Activated CD4-positive, alpha-beta T cell treated with anti-CD3 and anti-CD28 coated beads, Interleukin-2, amount 10 ng/mL, durations not matched to agents 24 days and 14 days (primary cell): Measurements from ENCODE around the gene TBCE. TPM values are rescaled to one million over a fixed set of nuclear protein-coding genes. Genes with fewer than 3 reads are reported as not detected.

Source experiments
- DNase-seq: peaks from one replicate; pipeline ENCODE4 v3.0.0; 2022
- H3K27ac Mint-ChIP-seq: one replicate; pipeline ENCODE4 v1.8.0; 2022; ENCODE audit warnings: mild to moderate bottlenecking, mixed read lengths
- H3K27me3 Mint-ChIP-seq: one replicate; pipeline ENCODE4 v1.8.0; 2022; ENCODE audit warnings: mixed read lengths
- H3K36me3 Mint-ChIP-seq: one replicate; pipeline ENCODE4 v1.8.0; 2022; ENCODE audit warnings: low read depth, mild to moderate bottlenecking, mixed read lengths
- H3K4me1 Mint-ChIP-seq: one replicate; pipeline ENCODE4 v1.8.0; 2021; ENCODE audit warnings: mixed read lengths
- H3K4me3 Mint-ChIP-seq: one replicate; pipeline ENCODE4 v1.8.0; 2022; ENCODE audit warnings: mild to moderate bottlenecking, moderate library complexity, mixed read lengths
- H3K9me3 Mint-ChIP-seq: one replicate; pipeline ENCODE4 v1.8.0; 2021; ENCODE audit warnings: mixed read lengths
- intact Hi-C: fragments of 100-400 bp; cut with micrococcal nuclease; formaldehyde crosslinking; loops from one replicate; pipeline ENCODE4 v1.15.1; 2023
- total RNA-seq: library from RNA; stranded (reverse); gene quantifications from 2 replicates; pipeline ENCODE4 v1.2.3, GENCODE V29; 2022

The TBCE gene
- total RNA-seq, 1 donor from 2014 or later = 24.0 TPM

- DNase-seq = no peak
- Mint-ChIP-seq H3K27me3 (no peaks in the 10 kb centered on the region), H3K4me3 (no peak overlapping the region), H3K36me3 (peaks cover under 1% of the 10 kb centered on the region), H3K9me3 (no peaks in the 10 kb centered on the region), H3K4me1 (peaks cover 6% of the 10 kb centered on the region), H3K27ac (no peak overlapping the region)
- intact Hi-C loops = no loop called here
Observed at GRCh38 chr1:235409042-235409820, 42.0 kb downstream of the TBCE start.

GRCh38 chr1:235410467-235410866 lies 43.2 kb downstream of the TBCE start:
- no peaks in the 10 kb centered on the region for H3K27me3 Mint-ChIP-seq
- no peaks in the 10 kb centered on the region for H3K9me3 Mint-ChIP-seq
- intact Hi-C loops = no loop called here
- H3K27ac Mint-ChIP-seq = no peak overlapping the region
- H3K4me3 Mint-ChIP-seq = no peak overlapping the region
- H3K4me1 Mint-ChIP-seq = peaks cover 6% of the 10 kb centered on the region
- peaks cover 2% of the 10 kb centered on the region for H3K36me3 Mint-ChIP-seq
- DNase-seq = no peak

GRCh38 chr1:235411489-235412486 lies 44.6 kb downstream of the TBCE start:
- Mint-ChIP-seq H3K4me3 (no peak overlapping the region), H3K9me3 (no peaks in the 10 kb centered on the region), H3K4me1 (peaks cover 6% of the 10 kb centered on the region), H3K36me3 (peaks cover 2% of the 10 kb centered on the region), H3K27me3 (no peaks in the 10 kb centered on the region), H3K27ac (peak overlapping the region; percentile 60)
- intact Hi-C loops = no loop called here
- no peak for DNase-seq

- no peak overlapping the region for H3K27ac Mint-ChIP-seq
- no peaks in the 10 kb centered on the region for H3K27me3 Mint-ChIP-seq
- H3K36me3 Mint-ChIP-seq = peaks cover 4% of the 10 kb centered on the region
- H3K9me3 Mint-ChIP-seq = no peaks in the 10 kb centered on the region
- H3K4me3 Mint-ChIP-seq = no peak overlapping the region
- H3K4me1 Mint-ChIP-seq = peaks cover 6% of the 10 kb centered on the region
- peak; percentile 87 for DNase-seq
- intact Hi-C loops = loop anchor here (1.0 to 5.0 kb wide), 2 partner anchors 254 to 918 kb away; partner anchors contain the start of gene RBM34
Observed at GRCh38 chr1:235415008-235415904, 48.0 kb downstream of the TBCE start.

- Mint-ChIP-seq H3K4me1 (peaks cover 6% of the 10 kb centered on the region), H3K27me3 (no peaks in the 10 kb centered on the region), H3K27ac (no peak overlapping the region), H3K4me3 (no peak overlapping the region), H3K36me3 (peaks cover 4% of the 10 kb centered on the region), H3K9me3 (no peaks in the 10 kb centered on the region)
- DNase-seq = no peak
- intact Hi-C loops = loop anchor here (1.0 to 5.0 kb wide), 5 partner anchors 88 to 919 kb away; partner anchors contain the start of genes ARID4B and GGPS1
Observed at GRCh38 chr1:235416662-235417049, 49.4 kb downstream of the TBCE start.

GRCh38 chr1:235417086-235417697 lies 50.0 kb downstream of the TBCE start:
- H3K36me3 Mint-ChIP-seq = peaks cover 4% of the 10 kb centered on the region
- no peak overlapping the region for H3K27ac Mint-ChIP-seq
- DNase-seq = peak; percentile 89
- no peak overlapping the region for H3K4me3 Mint-ChIP-seq
- no peaks in the 10 kb centered on the region for H3K27me3 Mint-ChIP-seq
- H3K9me3 Mint-ChIP-seq = no peaks in the 10 kb centered on the region
- intact Hi-C loops = loop anchor here (1.0 to 5.0 kb wide), 5 partner anchors 89 to 920 kb away; partner anchors contain the start of genes ARID4B and GGPS1
- H3K4me1 Mint-ChIP-seq = peaks cover 2% of the 10 kb centered on the region

GRCh38 chr1:235421751-235422150 lies 54.5 kb downstream of the TBCE start:
- Mint-ChIP-seq H3K4me3 (no peak overlapping the region), H3K27ac (no peak overlapping the region), H3K9me3 (no peaks in the 10 kb centered on the region), H3K4me1 (peaks cover 13% of the 10 kb centered on the region), H3K27me3 (no peaks in the 10 kb centered on the region), H3K36me3 (peaks cover 2% of the 10 kb centered on the region)
- no peak for DNase-seq
- intact Hi-C loops = no loop called here

GRCh38 chr1:235423214-235423652 lies 56.0 kb downstream of the TBCE start:
- H3K4me1 Mint-ChIP-seq = peaks cover 13% of the 10 kb centered on the region
- peak; percentile 70 for DNase-seq
- no peaks in the 10 kb centered on the region for H3K27me3 Mint-ChIP-seq
- peaks cover under 1% of the 10 kb centered on the region for H3K36me3 Mint-ChIP-seq
- peak overlapping the region; percentile 3 for H3K4me3 Mint-ChIP-seq
- intact Hi-C loops = no loop called here
- peak overlapping the region; percentile 34 for H3K27ac Mint-ChIP-seq
- H3K9me3 Mint-ChIP-seq = no peaks in the 10 kb centered on the region

GRCh38 chr1:235424092-235424491 lies 56.9 kb downstream of the TBCE start:
- H3K4me3 Mint-ChIP-seq = no peak overlapping the region
- H3K36me3 Mint-ChIP-seq = peaks cover 2% of the 10 kb centered on the region
- intact Hi-C loops = no loop called here
- no peaks in the 10 kb centered on the region for H3K9me3 Mint-ChIP-seq
- no peak overlapping the region for H3K27ac Mint-ChIP-seq
- H3K27me3 Mint-ChIP-seq = no peaks in the 10 kb centered on the region
- DNase-seq = no peak
- H3K4me1 Mint-ChIP-seq = peaks cover 13% of the 10 kb centered on the region

- DNase-seq = no peak
- Mint-ChIP-seq H3K9me3 (no peaks in the 10 kb centered on the region), H3K27me3 (no peaks in the 10 kb centered on the region), H3K36me3 (peaks cover 2% of the 10 kb centered on the region), H3K27ac (no peak overlapping the region), H3K4me3 (no peak overlapping the region), H3K4me1 (peaks cover 13% of the 10 kb centered on the region)
- intact Hi-C loops = no loop called here
Observed at GRCh38 chr1:235425357-235425756, 58.1 kb downstream of the TBCE start.

- intact Hi-C loops = no loop called here
Observed at GRCh38 chr1:235426143-235426542, 58.9 kb downstream of the TBCE start.

GRCh38 chr1:235426680-235427079 lies 59.5 kb downstream of the TBCE start:
- H3K27ac Mint-ChIP-seq = no peak overlapping the region
- intact Hi-C loops = no loop called here
- no peak overlapping the region for H3K4me3 Mint-ChIP-seq
- H3K36me3 Mint-ChIP-seq = peaks cover 2% of the 10 kb centered on the region
- H3K27me3 Mint-ChIP-seq = no peaks in the 10 kb centered on the region
- peaks cover 13% of the 10 kb centered on the region for H3K4me1 Mint-ChIP-seq
- DNase-seq = no peak
- H3K9me3 Mint-ChIP-seq = no peaks in the 10 kb centered on the region

More at GRCh38 chr1:235426143-235426542, 58.9 kb downstream of the TBCE start:
- H3K36me3 Mint-ChIP-seq = peaks cover 2% of the 10 kb centered on the region
- H3K9me3 Mint-ChIP-seq = no peaks in the 10 kb centered on the region
- H3K27ac Mint-ChIP-seq = no peak overlapping the region
- peaks cover 13% of the 10 kb centered on the region for H3K4me1 Mint-ChIP-seq
- no peak overlapping the region for H3K4me3 Mint-ChIP-seq
- no peaks in the 10 kb centered on the region for H3K27me3 Mint-ChIP-seq
- DNase-seq = no peak

- no peaks in the 10 kb centered on the region for H3K9me3 Mint-ChIP-seq
- peaks cover 13% of the 10 kb centered on the region for H3K4me1 Mint-ChIP-seq
- no peak for DNase-seq
- H3K4me3 Mint-ChIP-seq = no peak overlapping the region
- H3K27me3 Mint-ChIP-seq = no peaks in the 10 kb centered on the region
- intact Hi-C loops = no loop called here
- no peak overlapping the region for H3K27ac Mint-ChIP-seq
- H3K36me3 Mint-ChIP-seq = peaks cover 3% of the 10 kb centered on the region
Observed at GRCh38 chr1:235427447-235427846, 60.2 kb downstream of the TBCE start.
